ENCODE data around the gene RFX8. TPM values are rescaled to one million over a fixed set of nuclear protein-coding genes. Genes with fewer than 3 reads are reported as not detected.

Gene RFX8
- total and polyA plus RNA-seq, 9 of the 15 experiments (the other 6 are each of a cell fraction or from before 2014, with no cell fraction given) = not detected

DNA sequence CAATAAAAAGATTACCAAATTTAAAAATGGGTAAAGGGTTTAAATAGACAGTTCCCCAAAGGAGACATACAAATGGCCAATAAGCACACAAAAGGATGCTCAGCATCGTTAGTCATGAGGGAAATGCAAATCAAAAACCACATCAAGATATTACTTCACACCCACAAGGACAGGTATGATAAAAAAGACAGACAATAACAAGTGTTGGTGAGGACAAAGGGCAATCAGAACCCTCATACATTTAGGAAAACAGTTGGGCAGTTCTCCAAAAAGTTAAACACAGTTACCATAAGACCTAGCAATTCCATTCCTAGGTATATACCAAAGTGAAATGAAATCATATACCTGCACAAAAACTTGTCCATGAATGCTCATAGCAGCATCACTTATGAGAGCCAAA lies 102.1 kb downstream of the RFX8 start (continued):
- TF ChIP-seq, protein P1, sequence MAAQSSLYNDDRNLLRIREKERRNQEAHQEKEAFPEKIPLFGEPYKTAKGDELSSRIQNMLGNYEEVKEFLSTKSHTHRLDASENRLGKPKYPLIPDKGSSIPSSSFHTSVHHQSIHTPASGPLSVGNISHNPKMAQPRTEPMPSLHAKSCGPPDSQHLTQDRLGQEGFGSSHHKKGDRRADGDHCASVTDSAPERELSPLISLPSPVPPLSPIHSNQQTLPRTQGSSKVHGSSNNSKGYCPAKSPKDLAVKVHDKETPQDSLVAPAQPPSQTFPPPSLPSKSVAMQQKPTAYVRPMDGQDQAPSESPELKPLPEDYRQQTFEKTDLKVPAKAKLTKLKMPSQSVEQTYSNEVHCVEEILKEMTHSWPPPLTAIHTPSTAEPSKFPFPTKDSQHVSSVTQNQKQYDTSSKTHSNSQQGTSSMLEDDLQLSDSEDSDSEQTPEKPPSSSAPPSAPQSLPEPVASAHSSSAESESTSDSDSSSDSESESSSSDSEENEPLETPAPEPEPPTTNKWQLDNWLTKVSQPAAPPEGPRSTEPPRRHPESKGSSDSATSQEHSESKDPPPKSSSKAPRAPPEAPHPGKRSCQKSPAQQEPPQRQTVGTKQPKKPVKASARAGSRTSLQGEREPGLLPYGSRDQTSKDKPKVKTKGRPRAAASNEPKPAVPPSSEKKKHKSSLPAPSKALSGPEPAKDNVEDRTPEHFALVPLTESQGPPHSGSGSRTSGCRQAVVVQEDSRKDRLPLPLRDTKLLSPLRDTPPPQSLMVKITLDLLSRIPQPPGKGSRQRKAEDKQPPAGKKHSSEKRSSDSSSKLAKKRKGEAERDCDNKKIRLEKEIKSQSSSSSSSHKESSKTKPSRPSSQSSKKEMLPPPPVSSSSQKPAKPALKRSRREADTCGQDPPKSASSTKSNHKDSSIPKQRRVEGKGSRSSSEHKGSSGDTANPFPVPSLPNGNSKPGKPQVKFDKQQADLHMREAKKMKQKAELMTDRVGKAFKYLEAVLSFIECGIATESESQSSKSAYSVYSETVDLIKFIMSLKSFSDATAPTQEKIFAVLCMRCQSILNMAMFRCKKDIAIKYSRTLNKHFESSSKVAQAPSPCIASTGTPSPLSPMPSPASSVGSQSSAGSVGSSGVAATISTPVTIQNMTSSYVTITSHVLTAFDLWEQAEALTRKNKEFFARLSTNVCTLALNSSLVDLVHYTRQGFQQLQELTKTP (IDR thresholded peaks at IDR 0.05; ENCODE audit: low read depth in 1 of 2, partially characterized antibody in 2 of 2) = no peak
- no peak for TF ChIP-seq FOXK2 (conservative IDR thresholded peaks at IDR 0.05 in 1 of 2, IDR thresholded peaks at IDR 0.05 in 1 of 2; ENCODE audit: low read depth in 2 of 2)
- TF ChIP-seq, protein P2, sequence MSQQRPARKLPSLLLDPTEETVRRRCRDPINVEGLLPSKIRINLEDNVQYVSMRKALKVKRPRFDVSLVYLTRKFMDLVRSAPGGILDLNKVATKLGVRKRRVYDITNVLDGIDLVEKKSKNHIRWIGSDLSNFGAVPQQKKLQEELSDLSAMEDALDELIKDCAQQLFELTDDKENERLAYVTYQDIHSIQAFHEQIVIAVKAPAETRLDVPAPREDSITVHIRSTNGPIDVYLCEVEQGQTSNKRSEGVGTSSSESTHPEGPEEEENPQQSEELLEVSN (IDR thresholded peaks at IDR 0.05; ENCODE audit: borderline replicate concordance in 1 of 2, extremely low read depth in 1 of 2, insufficient read depth in 1 of 2, insufficient read length in 1 of 2, low read depth in 1 of 2, low read length in 1 of 2, poor library complexity in 1 of 2, severe bottlenecking in 1 of 2) = no peak
- no peak for TF ChIP-seq GABPB1 (CRISPR knock-in tag; IDR thresholded peaks at IDR 0.05)
- no peak for TF ChIP-seq TGIF2 (CRISPR knock-in tag; IDR thresholded peaks at IDR 0.05)
- TF ChIP-seq GATAD2A (IDR thresholded peaks at IDR 0.05) = no peak
- no peak for TF ChIP-seq FOXP1 (CRISPR knock-in tag; IDR thresholded peaks at IDR 0.05)
- no peak for TF ChIP-seq NCOA1 (IDR thresholded peaks at IDR 0.05; ENCODE audit: low read depth)
- TF ChIP-seq NR2C2 (CRISPR knock-in tag; IDR thresholded peaks at IDR 0.05) = no peak
- TF ChIP-seq NR2C2 (tag; IDR thresholded peaks at IDR 0.05) = no peak

All from K562 (cell line).